ENCODE data around the gene CTNNA2.

The CTNNA2 gene

DNA sequence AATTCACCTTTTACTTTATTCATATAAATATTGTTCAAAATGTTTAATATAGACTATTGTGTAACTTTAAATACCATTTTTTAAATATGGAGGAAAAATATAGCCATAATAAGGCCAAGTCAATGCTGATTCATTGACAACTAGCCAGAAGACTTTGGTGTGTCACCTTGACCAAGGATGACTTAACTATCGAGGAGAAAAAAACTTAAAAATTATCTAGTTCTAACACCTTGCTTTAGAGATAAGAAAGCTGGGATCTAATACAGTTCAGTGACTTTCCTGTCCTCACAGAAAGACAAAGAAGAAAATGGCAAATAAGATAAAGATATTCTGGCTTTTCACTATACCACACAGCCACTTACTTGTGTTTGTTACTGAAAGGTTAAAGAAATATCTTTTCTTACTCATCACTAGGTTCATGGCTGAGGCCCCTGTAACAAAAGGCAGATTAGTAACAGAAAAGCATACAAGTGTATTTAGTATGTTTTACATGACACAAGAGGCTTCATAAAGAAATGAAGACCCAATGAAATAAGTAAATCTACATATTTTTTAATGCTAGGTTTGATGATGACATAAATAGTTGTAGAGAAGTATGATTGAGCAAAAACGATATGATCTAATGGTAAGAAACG lies 857.6 kb downstream of the CTNNA2 start:
- Histone ChIP-seq H3K4me1 (ENCODE audit: control insufficient read depth in 2 of 2, insufficient read depth in 1 of 2, low read depth in 1 of 2, low read length in 2 of 2) (peaks cover 0 to 7% of the 10 kb centered on the region in 2 donors), H4K8ac (ENCODE audit: low read depth, low read length) (no peak overlapping the region), H3K4me3 (ENCODE audit: low read length in 2 of 2) (no peak overlapping the region), H3K9me3 (replicated peaks in 1 of 2; ENCODE audit: control insufficient read depth in 2 of 2, insufficient read depth in 1 of 2, low read depth in 1 of 2, low read length in 2 of 2) (no peaks in the 10 kb centered on the region), H3K14ac (ENCODE audit: low read length) (no peak overlapping the region), H2BK5ac (ENCODE audit: low read length) (no peak overlapping the region), H3K27ac (replicated peaks; ENCODE audit: low read length) (no peak overlapping the region), H3K4ac (ENCODE audit: low read length) (no peak overlapping the region), H3K18ac (ENCODE audit: low read length) (no peak overlapping the region), H3K23ac (ENCODE audit: low read depth, low read length, poor library complexity) (no peak overlapping the region), H2BK12ac (ENCODE audit: low read length) (no peak overlapping the region), H2AK5ac (ENCODE audit: low read depth, low read length) (no peak overlapping the region), H3K9ac (ENCODE audit: low read depth, low read length, poor library complexity) (no peak overlapping the region), H3K27me3 (ENCODE audit: control insufficient read depth in 3 of 3, insufficient read depth in 3 of 3, low read depth in 1 of 3, low read length in 3 of 3) (no peaks in the 10 kb centered on the region), H2AFZ (ENCODE audit: low read length) (no peak overlapping the region), H3K79me1 (ENCODE audit: low read depth, low read length) (no peaks in the 10 kb centered on the region), H3K36me3 (replicated peaks in 1 of 2; ENCODE audit: control insufficient read depth in 2 of 2, insufficient read depth in 2 of 2, low read length in 2 of 2) (no peaks in the 10 kb centered on the region), H2BK15ac (ENCODE audit: low read length) (no peak overlapping the region), H4K91ac (ENCODE audit: low read depth, low read length, poor library complexity) (no peak overlapping the region), H3K4me2 (ENCODE audit: insufficient read depth, low read length, poor library complexity, severe bottlenecking) (no peak overlapping the region), H2BK120ac (ENCODE audit: low read depth, low read length) (no peak overlapping the region)
- no CpG with 5 or more reads among the region's 3 CpGs for WGBS, 2 donors (ENCODE audit: extremely low coverage in 2 of 2, insufficient read length in 2 of 2, insufficient replicate concordance in 1 of 2)
- no peak for DNase-seq (ENCODE audit: low spot score)

DNA sequence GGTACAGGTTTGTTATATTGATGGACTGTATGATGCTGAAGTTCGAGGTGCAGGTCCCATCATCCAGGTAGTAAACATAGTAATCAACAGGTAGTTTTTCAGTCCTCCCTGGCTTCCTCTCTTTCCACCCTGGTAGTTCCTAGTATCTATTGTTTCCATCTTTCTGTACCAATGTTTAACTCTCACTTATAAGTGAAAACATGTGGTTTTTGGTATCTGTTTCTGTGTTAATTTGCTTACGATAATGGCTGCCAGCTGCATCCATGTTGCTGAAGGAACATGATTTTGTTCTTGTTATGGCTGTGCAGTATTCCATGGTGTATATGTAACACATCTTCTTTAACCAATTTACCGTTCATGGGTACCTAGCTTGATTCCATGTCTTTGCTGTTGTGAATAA lies 861.3 kb downstream of the CTNNA2 start:
- no peak for DNase-seq (ENCODE audit: low spot score)
- peaks cover 0 to 4% of the 10 kb centered on the region in 2 donors for H3K4me1 ChIP-seq (ENCODE audit: control insufficient read depth in 2 of 2, insufficient read depth in 1 of 2, low read depth in 1 of 2, low read length in 2 of 2)
- no peak overlapping the region for H3K23ac ChIP-seq (ENCODE audit: low read depth, low read length, poor library complexity)
- no peak overlapping the region for H3K27ac ChIP-seq (replicated peaks; ENCODE audit: low read length)
- WGBS, 2 donors (ENCODE audit: extremely low coverage in 2 of 2, insufficient read length in 2 of 2, insufficient replicate concordance in 1 of 2), result no CpG with 5 or more reads among the region's 3 CpGs
- no peak overlapping the region for H2BK15ac ChIP-seq (ENCODE audit: low read length)
- H4K8ac ChIP-seq (ENCODE audit: low read depth, low read length), result no peak overlapping the region
- H3K9ac ChIP-seq (ENCODE audit: low read depth, low read length, poor library complexity), result no peak overlapping the region
- H2BK120ac ChIP-seq (ENCODE audit: low read depth, low read length), result no peak overlapping the region
- no peaks in the 10 kb centered on the region for H3K9me3 ChIP-seq (replicated peaks in 1 of 2; ENCODE audit: control insufficient read depth in 2 of 2, insufficient read depth in 1 of 2, low read depth in 1 of 2, low read length in 2 of 2)
- no peaks in the 10 kb centered on the region for H3K79me1 ChIP-seq (ENCODE audit: low read depth, low read length)
- no peak overlapping the region for H3K18ac ChIP-seq (ENCODE audit: low read length)
- no peaks in the 10 kb centered on the region for H3K27me3 ChIP-seq (ENCODE audit: control insufficient read depth in 3 of 3, insufficient read depth in 3 of 3, low read depth in 1 of 3, low read length in 3 of 3)
- H3K4ac ChIP-seq (ENCODE audit: low read length), result no peak overlapping the region
- H3K14ac ChIP-seq (ENCODE audit: low read length), result no peak overlapping the region
- H4K91ac ChIP-seq (ENCODE audit: low read depth, low read length, poor library complexity), result no peak overlapping the region
- H2BK12ac ChIP-seq (ENCODE audit: low read length), result no peak overlapping the region
- H3K36me3 ChIP-seq (replicated peaks in 1 of 2; ENCODE audit: control insufficient read depth in 2 of 2, insufficient read depth in 2 of 2, low read length in 2 of 2), result no peaks in the 10 kb centered on the region
- no peak overlapping the region for H2BK5ac ChIP-seq (ENCODE audit: low read length)
- no peak overlapping the region for H3K4me2 ChIP-seq (ENCODE audit: insufficient read depth, low read length, poor library complexity, severe bottlenecking)
- no peak overlapping the region for H2AK5ac ChIP-seq (ENCODE audit: low read depth, low read length)
- H2AFZ ChIP-seq (ENCODE audit: low read length), result no peak overlapping the region
- H3K4me3 ChIP-seq (ENCODE audit: low read length in 2 of 2), result no peak overlapping the region

DNA sequence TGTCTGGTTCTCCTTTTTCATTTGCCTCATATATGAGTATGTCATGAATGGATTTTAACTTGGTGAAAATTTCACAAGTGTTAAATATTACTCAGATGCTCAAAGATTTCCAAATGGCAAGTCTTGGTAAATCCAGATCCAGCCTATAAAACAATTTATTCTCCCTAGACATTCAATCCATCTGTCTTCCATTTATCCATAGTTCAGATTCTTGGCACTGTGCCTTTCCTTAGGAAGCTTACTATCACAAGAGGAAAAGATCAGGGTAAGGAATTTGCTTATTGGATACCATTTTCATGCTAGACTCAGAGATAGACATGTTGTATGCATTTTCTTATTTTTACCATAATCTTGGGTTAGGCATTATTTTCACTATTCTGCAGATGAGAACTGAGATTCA lies 864.2 kb downstream of the CTNNA2 start:
- Histone ChIP-seq H2AK5ac (ENCODE audit: low read depth, low read length) (no peak overlapping the region), H2BK120ac (ENCODE audit: low read depth, low read length) (no peak overlapping the region), H4K91ac (ENCODE audit: low read depth, low read length, poor library complexity) (no peak overlapping the region), H2AFZ (ENCODE audit: low read length) (no peak overlapping the region), H3K79me1 (ENCODE audit: low read depth, low read length) (no peaks in the 10 kb centered on the region), H4K8ac (ENCODE audit: low read depth, low read length) (no peak overlapping the region), H3K9ac (ENCODE audit: low read depth, low read length, poor library complexity) (no peak overlapping the region), H3K14ac (ENCODE audit: low read length) (no peak overlapping the region), H3K4ac (ENCODE audit: low read length) (no peak overlapping the region), H3K27ac (replicated peaks; ENCODE audit: low read length) (no peak overlapping the region), H3K4me3 (ENCODE audit: low read length in 2 of 2) (no peak overlapping the region), H3K27me3 (ENCODE audit: control insufficient read depth in 3 of 3, insufficient read depth in 3 of 3, low read depth in 1 of 3, low read length in 3 of 3) (no peaks in the 10 kb centered on the region), H3K9me3 (replicated peaks in 1 of 2; ENCODE audit: control insufficient read depth in 2 of 2, insufficient read depth in 1 of 2, low read depth in 1 of 2, low read length in 2 of 2) (no peaks in the 10 kb centered on the region), H3K18ac (ENCODE audit: low read length) (no peak overlapping the region), H2BK5ac (ENCODE audit: low read length) (no peak overlapping the region), H3K4me1 (ENCODE audit: control insufficient read depth in 2 of 2, insufficient read depth in 1 of 2, low read depth in 1 of 2, low read length in 2 of 2) (peaks cover 0 to 4% of the 10 kb centered on the region in 2 donors), H2BK12ac (ENCODE audit: low read length) (no peak overlapping the region), H3K23ac (ENCODE audit: low read depth, low read length, poor library complexity) (no peak overlapping the region), H3K36me3 (replicated peaks in 1 of 2; ENCODE audit: control insufficient read depth in 2 of 2, insufficient read depth in 2 of 2, low read length in 2 of 2) (no peaks in the 10 kb centered on the region), H3K4me2 (ENCODE audit: insufficient read depth, low read length, poor library complexity, severe bottlenecking) (no peak overlapping the region), H2BK15ac (ENCODE audit: low read length) (no peak overlapping the region)
- no peak for DNase-seq (ENCODE audit: low spot score)

DNA sequence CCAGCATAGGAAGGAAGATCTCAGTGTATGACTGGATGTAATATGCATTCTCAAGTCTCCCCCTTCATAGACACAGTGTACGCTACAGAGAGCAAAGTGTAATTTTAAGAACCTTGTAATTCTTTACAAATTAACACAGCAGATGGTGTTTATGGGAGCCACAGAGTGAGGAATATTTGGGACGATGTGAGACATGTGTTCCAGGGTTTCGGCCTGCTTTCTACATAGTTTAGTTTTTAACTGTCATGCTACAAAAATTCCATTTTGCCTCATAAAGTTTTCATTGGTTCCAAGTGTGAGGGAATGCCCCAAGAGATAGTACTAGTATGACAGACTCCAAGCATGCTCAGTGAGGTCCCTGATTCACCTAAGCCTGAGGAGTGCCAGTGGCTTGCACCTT lies 867.9 kb downstream of the CTNNA2 start:
- Histone ChIP-seq H3K4me3 (ENCODE audit: low read length in 2 of 2) (no peak overlapping the region), H3K27me3 (ENCODE audit: control insufficient read depth in 3 of 3, insufficient read depth in 3 of 3, low read depth in 1 of 3, low read length in 3 of 3) (no peaks in the 10 kb centered on the region), H2BK120ac (ENCODE audit: low read depth, low read length) (no peak overlapping the region), H2BK12ac (ENCODE audit: low read length) (no peak overlapping the region), H3K23ac (ENCODE audit: low read depth, low read length, poor library complexity) (no peak overlapping the region), H3K9ac (ENCODE audit: low read depth, low read length, poor library complexity) (no peak overlapping the region), H4K91ac (ENCODE audit: low read depth, low read length, poor library complexity) (no peak overlapping the region), H3K27ac (replicated peaks; ENCODE audit: low read length) (no peak overlapping the region), H3K36me3 (replicated peaks in 1 of 2; ENCODE audit: control insufficient read depth in 2 of 2, insufficient read depth in 2 of 2, low read length in 2 of 2) (no peaks in the 10 kb centered on the region), H3K9me3 (replicated peaks in 1 of 2; ENCODE audit: control insufficient read depth in 2 of 2, insufficient read depth in 1 of 2, low read depth in 1 of 2, low read length in 2 of 2) (no peaks in the 10 kb centered on the region), H3K4ac (ENCODE audit: low read length) (no peak overlapping the region), H3K79me1 (ENCODE audit: low read depth, low read length) (no peaks in the 10 kb centered on the region), H2BK15ac (ENCODE audit: low read length) (no peak overlapping the region), H3K14ac (ENCODE audit: low read length) (no peak overlapping the region), H3K18ac (ENCODE audit: low read length) (peak overlapping the region; percentile 44), H4K8ac (ENCODE audit: low read depth, low read length) (no peak overlapping the region), H3K4me2 (ENCODE audit: insufficient read depth, low read length, poor library complexity, severe bottlenecking) (no peak overlapping the region), H3K4me1 (ENCODE audit: control insufficient read depth in 2 of 2, insufficient read depth in 1 of 2, low read depth in 1 of 2, low read length in 2 of 2) (no peaks in the 10 kb centered on the region), H2BK5ac (ENCODE audit: low read length) (no peak overlapping the region), H2AFZ (ENCODE audit: low read length) (no peak overlapping the region), H2AK5ac (ENCODE audit: low read depth, low read length) (no peak overlapping the region)
- DNase-seq (ENCODE audit: low spot score), result no peak
- WGBS, 2 donors (ENCODE audit: extremely low coverage in 2 of 2, insufficient read length in 2 of 2, insufficient replicate concordance in 1 of 2), result no CpG with 5 or more reads among the region's 3 CpGs
